Measurements from ENCODE around the gene IFNGR1. TPM values are rescaled to one million over a fixed set of nuclear protein-coding genes. Genes with fewer than 3 reads are reported as not detected.

Gene IFNGR1
- total RNA-seq, 2 experiments from 2014 or later = 20.5 to 22.1 TPM

DNA sequence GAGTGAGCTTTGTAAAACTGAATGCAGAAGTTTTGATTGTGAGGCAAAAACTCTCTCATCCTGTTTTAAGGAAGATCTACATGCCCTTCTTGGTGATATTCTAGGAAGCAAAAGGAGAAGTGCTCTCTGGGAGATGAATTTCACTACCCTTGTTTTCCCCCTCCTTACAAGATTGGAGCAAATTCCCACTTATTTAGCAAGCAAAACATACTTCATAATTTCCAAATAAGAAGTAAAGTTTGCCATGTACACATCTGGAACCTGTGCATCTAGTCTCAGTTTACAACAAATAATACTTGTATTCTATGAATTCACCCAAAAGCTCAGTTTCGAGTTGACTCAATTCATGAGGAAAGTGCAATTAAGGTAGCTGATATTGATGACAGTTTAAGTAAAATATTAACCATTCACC lies 27.6 kb upstream of the IFNGR1 start:
- H3K36me3 Mint-ChIP-seq = peaks cover 1% of the 10 kb centered on the region
- H3K27ac Mint-ChIP-seq = no peak overlapping the region
- peaks cover 2% of the 10 kb centered on the region for H3K9me3 Mint-ChIP-seq
- no peaks in the 10 kb centered on the region for H3K4me1 Mint-ChIP-seq
- no peak overlapping the region for H3K4me3 Mint-ChIP-seq
- H3K27me3 Mint-ChIP-seq = peaks cover 5% of the 10 kb centered on the region
- no peak for DNase-seq

DNA sequence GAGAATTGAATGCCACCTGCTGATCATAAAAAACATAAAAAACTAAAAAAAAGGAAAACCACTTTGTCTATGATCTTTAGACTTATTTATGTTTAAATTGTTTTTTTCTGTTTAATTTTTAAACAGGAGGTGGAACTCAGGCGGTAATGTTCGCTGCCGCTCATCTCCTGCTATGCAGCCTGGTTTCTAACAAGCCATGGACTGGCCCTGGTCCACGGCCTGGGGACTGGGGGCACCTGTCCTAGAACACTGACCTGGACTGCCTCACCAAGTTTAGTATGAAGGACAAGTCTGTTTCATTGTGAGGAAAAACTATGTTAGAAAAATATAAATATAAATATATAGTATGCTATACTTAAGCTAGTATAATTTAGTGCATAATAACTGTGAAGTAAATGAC lies 27.0 kb upstream of the IFNGR1 start:
- Mint-ChIP-seq H3K27me3 (peaks cover 2% of the 10 kb centered on the region), H3K4me3 (no peak overlapping the region), H3K9me3 (peaks cover 2% of the 10 kb centered on the region), H3K4me1 (no peaks in the 10 kb centered on the region), H3K27ac (no peak overlapping the region), H3K36me3 (peaks cover 1% of the 10 kb centered on the region)
- no peak for DNase-seq

DNA sequence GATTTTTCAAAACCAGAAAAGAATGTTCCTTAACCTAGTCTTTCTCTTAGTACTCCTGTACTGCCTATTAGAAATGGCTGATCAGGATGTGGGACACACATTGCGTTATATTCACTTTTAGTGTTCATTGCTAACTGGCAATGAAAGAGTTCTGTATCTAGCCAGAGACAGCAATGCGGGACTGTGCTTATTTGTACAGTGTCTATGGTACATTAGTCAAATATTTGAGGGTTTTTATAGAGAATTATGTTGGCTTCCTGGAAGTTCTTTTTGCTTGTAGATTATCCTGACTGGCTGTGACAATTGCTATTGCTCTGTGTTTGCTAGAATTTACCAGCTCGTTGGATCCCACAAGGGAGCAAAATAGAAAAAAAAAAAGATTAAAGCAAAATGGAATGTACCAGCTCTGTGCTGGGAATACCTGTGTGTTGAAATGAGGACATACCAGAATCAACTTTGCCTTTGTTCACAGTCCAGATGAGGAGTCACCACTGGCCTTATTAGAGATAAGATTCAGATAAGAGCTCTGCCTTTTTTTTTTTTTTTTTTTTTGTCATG lies 22.4 kb upstream of the IFNGR1 start:
- no peaks in the 10 kb centered on the region for H3K4me1 Mint-ChIP-seq
- no peak overlapping the region for H3K27ac Mint-ChIP-seq
- no peaks in the 10 kb centered on the region for H3K27me3 Mint-ChIP-seq

GRCh38 chr6:137240168-137240567 lies 21.0 kb upstream of the IFNGR1 start:
- Mint-ChIP-seq H3K27ac (no peak overlapping the region), H3K4me1 (peaks cover 2% of the 10 kb centered on the region), H3K9me3 (peaks cover 5% of the 10 kb centered on the region), H3K36me3 (peaks cover 3% of the 10 kb centered on the region), H3K27me3 (no peaks in the 10 kb centered on the region), H3K4me3 (no peak overlapping the region)
- DNase-seq = no peak

More for the DNA sequence above, 22.4 kb upstream of the IFNGR1 start:
- H3K36me3 Mint-ChIP-seq = peaks cover 3% of the 10 kb centered on the region
- no peak overlapping the region for H3K4me3 Mint-ChIP-seq
- H3K9me3 Mint-ChIP-seq = peaks cover 5% of the 10 kb centered on the region
- DNase-seq = no peak

GRCh38 chr6:137237413-137238170 lies 18.4 kb upstream of the IFNGR1 start:
- H3K36me3 Mint-ChIP-seq = peaks cover 3% of the 10 kb centered on the region
- no peaks in the 10 kb centered on the region for H3K27me3 Mint-ChIP-seq
- H3K4me3 Mint-ChIP-seq = no peak overlapping the region
- peaks cover 7% of the 10 kb centered on the region for H3K9me3 Mint-ChIP-seq
- peaks cover 18% of the 10 kb centered on the region for H3K4me1 Mint-ChIP-seq
- peak overlapping the region; percentile 50 for H3K27ac Mint-ChIP-seq
- DNase-seq = no peak

- H3K9me3 Mint-ChIP-seq = peaks cover 7% of the 10 kb centered on the region
- H3K4me1 Mint-ChIP-seq = peaks cover 24% of the 10 kb centered on the region
- no peak for DNase-seq
- H3K27ac Mint-ChIP-seq = no peak overlapping the region
- H3K36me3 Mint-ChIP-seq = peaks cover 3% of the 10 kb centered on the region
- H3K4me3 Mint-ChIP-seq = no peak overlapping the region
- no peaks in the 10 kb centered on the region for H3K27me3 Mint-ChIP-seq
Observed at GRCh38 chr6:137236581-137237355, 17.6 kb upstream of the IFNGR1 start.

- no peak overlapping the region for H3K27ac Mint-ChIP-seq
- no peaks in the 10 kb centered on the region for H3K27me3 Mint-ChIP-seq
- H3K36me3 Mint-ChIP-seq = peaks cover 3% of the 10 kb centered on the region
- H3K9me3 Mint-ChIP-seq = peaks cover 7% of the 10 kb centered on the region
- H3K4me1 Mint-ChIP-seq = peaks cover 35% of the 10 kb centered on the region
- DNase-seq = no peak
- no peak overlapping the region for H3K4me3 Mint-ChIP-seq
Observed at GRCh38 chr6:137235686-137236085, 16.5 kb upstream of the IFNGR1 start.

GRCh38 chr6:137233911-137234863 lies 15.0 kb upstream of the IFNGR1 start:
- DNase-seq = peak; percentile 14
- peak overlapping the region; percentile 65 for H3K27ac Mint-ChIP-seq
- H3K4me3 Mint-ChIP-seq = no peak overlapping the region
- H3K36me3 Mint-ChIP-seq = peaks cover 3% of the 10 kb centered on the region
- peaks cover 7% of the 10 kb centered on the region for H3K9me3 Mint-ChIP-seq
- peaks cover 7% of the 10 kb centered on the region for H3K27me3 Mint-ChIP-seq
- peaks cover 39% of the 10 kb centered on the region for H3K4me1 Mint-ChIP-seq

DNA sequence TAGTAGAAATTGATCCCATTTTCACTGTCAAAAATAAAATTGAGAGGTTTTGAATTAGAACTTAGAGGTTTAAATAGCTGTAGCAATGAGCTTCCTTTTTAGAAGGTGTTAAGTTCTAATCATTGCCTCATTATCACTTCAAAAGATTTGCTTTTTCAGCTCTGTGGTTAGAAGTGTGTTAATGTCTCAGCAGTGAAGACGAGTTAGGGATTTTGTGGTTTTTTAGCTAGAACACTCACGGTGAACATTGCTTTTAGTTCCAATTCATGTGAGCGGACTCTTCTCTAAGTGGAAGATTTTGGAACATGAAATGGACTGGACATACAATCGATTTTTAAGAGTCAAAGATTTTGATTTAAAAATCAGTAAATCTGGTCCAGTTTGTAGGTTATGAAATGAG lies 12.7 kb upstream of the IFNGR1 start:
- H3K36me3 Mint-ChIP-seq = no peaks in the 10 kb centered on the region
- H3K9me3 Mint-ChIP-seq = peaks cover 2% of the 10 kb centered on the region
- no peak overlapping the region for H3K27ac Mint-ChIP-seq
- H3K4me1 Mint-ChIP-seq = peaks cover 56% of the 10 kb centered on the region
- H3K27me3 Mint-ChIP-seq = peaks cover 10% of the 10 kb centered on the region
- no peak overlapping the region for H3K4me3 Mint-ChIP-seq
- no peak for DNase-seq

GRCh38 chr6:137230956-137231555 lies 11.9 kb upstream of the IFNGR1 start:
- Mint-ChIP-seq H3K4me3 (no peak overlapping the region), H3K9me3 (peaks cover 2% of the 10 kb centered on the region), H3K27ac (no peak overlapping the region), H3K27me3 (peaks cover 10% of the 10 kb centered on the region), H3K4me1 (peaks cover 56% of the 10 kb centered on the region), H3K36me3 (no peaks in the 10 kb centered on the region)
- DNase-seq = no peak

- Mint-ChIP-seq H3K27ac (no peak overlapping the region), H3K36me3 (no peaks in the 10 kb centered on the region), H3K27me3 (peaks cover 10% of the 10 kb centered on the region), H3K4me3 (no peak overlapping the region), H3K9me3 (peaks cover 2% of the 10 kb centered on the region), H3K4me1 (peaks cover 55% of the 10 kb centered on the region)
- DNase-seq = no peak
Observed at GRCh38 chr6:137230547-137230946, 11.4 kb upstream of the IFNGR1 start.

- H3K36me3 Mint-ChIP-seq = no peaks in the 10 kb centered on the region
- peaks cover 54% of the 10 kb centered on the region for H3K4me1 Mint-ChIP-seq
- H3K4me3 Mint-ChIP-seq = no peak overlapping the region
- H3K9me3 Mint-ChIP-seq = peaks cover 2% of the 10 kb centered on the region
- H3K27ac Mint-ChIP-seq = no peak overlapping the region
- H3K27me3 Mint-ChIP-seq = peaks cover 10% of the 10 kb centered on the region
- DNase-seq = no peak
Observed at GRCh38 chr6:137229075-137229759, 10.0 kb upstream of the IFNGR1 start.

DNA sequence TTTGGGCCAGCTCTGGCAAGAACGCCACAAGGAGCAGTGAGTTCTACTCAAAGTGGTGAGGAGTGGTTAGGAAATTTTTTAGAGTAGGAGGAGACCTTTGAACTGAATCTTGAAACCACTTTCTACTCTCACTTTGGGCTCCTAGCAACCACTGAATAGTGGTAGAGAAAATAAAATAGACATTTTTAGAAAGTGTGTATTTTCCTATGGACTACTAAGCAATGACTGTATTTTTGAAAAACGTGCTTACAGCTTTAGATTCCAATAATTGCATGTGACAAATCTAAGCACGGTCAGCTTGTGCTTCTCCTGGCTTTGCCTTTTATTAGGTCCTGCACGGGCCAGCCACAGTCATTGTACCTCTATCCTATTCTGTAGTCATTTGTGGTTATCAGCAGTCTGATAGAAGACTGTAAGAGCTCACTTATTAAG lies 8.7 kb upstream of the IFNGR1 start:
- no peak overlapping the region for H3K4me3 Mint-ChIP-seq
- H3K27ac Mint-ChIP-seq = no peak overlapping the region
- H3K9me3 Mint-ChIP-seq = no peaks in the 10 kb centered on the region
- no peaks in the 10 kb centered on the region for H3K36me3 Mint-ChIP-seq
- peaks cover 10% of the 10 kb centered on the region for H3K27me3 Mint-ChIP-seq
- H3K4me1 Mint-ChIP-seq = peaks cover 56% of the 10 kb centered on the region
- DNase-seq = peak; percentile 11

GRCh38 chr6:137226697-137227096 lies 7.5 kb upstream of the IFNGR1 start:
- no peaks in the 10 kb centered on the region for H3K36me3 Mint-ChIP-seq
- H3K27me3 Mint-ChIP-seq = peaks cover 10% of the 10 kb centered on the region
- H3K4me1 Mint-ChIP-seq = peaks cover 47% of the 10 kb centered on the region
- no peak overlapping the region for H3K4me3 Mint-ChIP-seq
- H3K9me3 Mint-ChIP-seq = no peaks in the 10 kb centered on the region
- no peak overlapping the region for H3K27ac Mint-ChIP-seq
- DNase-seq = no peak
